ENCODE results near the gene PLA2G4B.

Gene PLA2G4B

GRCh38 chr15:41822471-41822870, 16.2 kb upstream of the PLA2G4B start:
- no peak overlapping the region for H3K4me3 ChIP-seq (ENCODE audit: low read depth, low read length)
- DNase-seq (ENCODE audit: low read depth): no peak
- TF ChIP-seq CTCF (conservative IDR thresholded peaks at IDR 0.05; ENCODE audit: low read depth, low read length): no peak

GRCh38 chr15:41822957-41823356, 15.7 kb upstream of the PLA2G4B start:
- DNase-seq (ENCODE audit: low read depth): no peak
- no peak for TF ChIP-seq CTCF (conservative IDR thresholded peaks at IDR 0.05; ENCODE audit: low read depth, low read length)
- H3K4me3 ChIP-seq (ENCODE audit: low read depth, low read length): no peak overlapping the region

GRCh38 chr15:41823502-41823901, 15.1 kb upstream of the PLA2G4B start:
- no peak for TF ChIP-seq CTCF (conservative IDR thresholded peaks at IDR 0.05; ENCODE audit: low read depth, low read length)
- no peak overlapping the region for H3K4me3 ChIP-seq (ENCODE audit: low read depth, low read length)
- DNase-seq (ENCODE audit: low read depth): no peak

GRCh38 chr15:41824062-41824745, 14.4 kb upstream of the PLA2G4B start:
- no peak for TF ChIP-seq CTCF (conservative IDR thresholded peaks at IDR 0.05; ENCODE audit: low read depth, low read length)
- H3K4me3 ChIP-seq (ENCODE audit: low read depth, low read length): no peak overlapping the region
- DNase-seq (ENCODE audit: low read depth): no peak

GRCh38 chr15:41825145-41825544, 13.5 kb upstream of the PLA2G4B start:
- H3K4me3 ChIP-seq (ENCODE audit: low read depth, low read length): no peak overlapping the region
- TF ChIP-seq CTCF (conservative IDR thresholded peaks at IDR 0.05; ENCODE audit: low read depth, low read length): no peak
- no peak for DNase-seq (ENCODE audit: low read depth)

- H3K4me3 ChIP-seq (ENCODE audit: low read depth, low read length): no peak overlapping the region
- TF ChIP-seq CTCF (conservative IDR thresholded peaks at IDR 0.05; ENCODE audit: low read depth, low read length): no peak
- DNase-seq (ENCODE audit: low read depth): no peak
These were observed 12.8 kb upstream of the PLA2G4B start for GRCh38 chr15:41825572-41826535.

All from choroid plexus epithelial cell (primary cell).